HG02870 (cell line): ENCODE results near the gene USP19.
A peak's percentile ranks its signal among the peaks of the same experiment; 100 is the strongest.

Source experiments
- ATAC-seq: cut with Tn5 transposase; IDR thresholded peaks from one replicate; pipeline ENCODE4 v1.9.1; 2021; ENCODE audit warnings: mild to moderate bottlenecking, moderate library complexity; ENCODE audit not compliant: unreplicated experiment

Gene USP19

DNA sequence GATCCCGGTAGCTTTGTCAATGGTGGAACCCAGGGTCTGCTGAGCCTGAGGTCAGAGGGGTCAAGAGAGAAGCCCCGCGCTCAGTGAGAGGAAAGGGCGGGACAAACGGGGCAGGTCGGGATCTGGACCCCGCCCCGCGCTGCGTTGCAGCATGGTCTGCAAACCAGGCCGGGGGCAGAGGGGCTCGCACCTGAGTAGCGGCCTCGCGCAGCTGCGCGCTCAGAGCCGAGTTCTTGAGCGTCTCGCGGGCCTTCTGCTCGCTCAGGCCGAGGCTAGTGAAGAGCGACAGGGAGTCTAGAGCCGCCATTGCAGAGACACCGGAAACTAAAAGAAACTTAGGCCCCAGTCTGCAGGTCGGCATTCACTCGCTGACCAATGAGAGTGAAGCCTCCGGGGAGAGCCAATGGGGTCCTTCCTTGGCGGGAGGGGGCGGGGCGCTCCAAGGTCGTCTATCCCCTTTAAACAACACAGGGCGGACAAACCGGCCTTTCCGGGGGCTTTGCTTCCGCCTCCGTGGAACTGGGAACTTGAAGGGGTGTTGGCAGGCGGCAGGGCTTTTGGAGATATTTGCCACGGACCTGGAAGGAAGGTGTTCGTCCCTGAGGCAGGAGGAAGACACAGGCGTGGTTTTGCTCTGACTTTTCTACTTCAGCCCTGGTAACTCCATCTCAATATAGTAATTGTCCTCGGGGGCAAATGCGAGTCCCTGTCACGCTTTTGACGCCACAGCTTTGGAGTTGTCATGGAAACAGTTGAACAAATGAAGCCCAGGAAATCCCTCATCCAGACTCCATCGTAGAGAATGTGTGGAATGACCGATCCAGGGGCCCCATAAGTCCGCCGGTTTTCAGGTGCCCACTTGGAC lies 16.0 kb downstream of the USP19 start, which contains the start of gene QARS1:
QARS1 (minus strand) TSS at position 331 of the 865 bp plus-strand sequence; CDS start at position 307, 24 bp downstream.
- ATAC-seq = peak; percentile 94

DNA sequence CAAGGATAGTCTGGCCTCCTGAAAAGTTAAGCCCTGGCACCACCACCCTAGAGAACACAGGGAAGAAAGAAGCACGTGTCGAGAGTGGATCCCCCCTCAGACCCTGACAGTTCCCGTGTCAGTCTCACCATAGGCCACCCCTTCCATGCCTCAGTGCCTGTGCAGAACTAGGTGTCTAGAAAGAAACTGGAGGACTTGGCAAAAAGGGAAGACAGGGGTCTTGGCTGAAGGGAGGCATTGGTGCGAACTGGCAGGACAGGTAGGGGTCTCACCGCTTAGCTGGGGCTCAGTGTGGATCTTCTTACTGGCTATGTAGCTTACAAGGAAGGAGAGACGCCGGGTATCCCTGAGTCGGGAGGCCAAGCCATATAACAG lies 16.6 kb downstream of the USP19 start:
- ATAC-seq = no peak

DNA sequence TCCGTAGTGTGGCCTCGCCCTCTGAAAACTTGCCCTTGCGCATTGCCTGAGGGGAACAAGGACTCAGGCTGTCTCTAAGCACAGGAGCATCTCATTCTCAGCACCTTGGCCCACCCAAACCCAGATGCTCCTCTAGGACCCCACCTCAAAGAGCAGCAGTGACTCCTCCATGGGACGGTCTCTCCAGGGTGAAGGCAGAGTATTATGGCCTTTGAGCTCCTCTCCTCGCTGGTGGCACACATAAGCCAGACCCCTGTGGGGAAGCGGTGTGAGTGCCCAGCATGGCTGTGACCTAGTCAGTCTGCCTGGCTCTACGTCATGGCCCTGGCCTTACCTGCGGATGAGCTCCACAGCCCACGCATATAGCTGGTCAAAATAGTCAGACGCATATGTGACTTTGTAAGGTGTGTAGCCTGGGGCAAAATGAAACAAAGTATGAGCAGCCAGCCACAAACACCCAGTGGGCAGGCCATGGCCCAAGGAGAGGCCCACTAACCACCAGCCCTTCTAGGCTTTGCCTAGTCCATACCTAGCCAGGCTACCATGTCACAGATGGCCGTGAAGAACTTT lies 20.5 kb downstream of the USP19 start:
- ATAC-seq = no peak

DNA sequence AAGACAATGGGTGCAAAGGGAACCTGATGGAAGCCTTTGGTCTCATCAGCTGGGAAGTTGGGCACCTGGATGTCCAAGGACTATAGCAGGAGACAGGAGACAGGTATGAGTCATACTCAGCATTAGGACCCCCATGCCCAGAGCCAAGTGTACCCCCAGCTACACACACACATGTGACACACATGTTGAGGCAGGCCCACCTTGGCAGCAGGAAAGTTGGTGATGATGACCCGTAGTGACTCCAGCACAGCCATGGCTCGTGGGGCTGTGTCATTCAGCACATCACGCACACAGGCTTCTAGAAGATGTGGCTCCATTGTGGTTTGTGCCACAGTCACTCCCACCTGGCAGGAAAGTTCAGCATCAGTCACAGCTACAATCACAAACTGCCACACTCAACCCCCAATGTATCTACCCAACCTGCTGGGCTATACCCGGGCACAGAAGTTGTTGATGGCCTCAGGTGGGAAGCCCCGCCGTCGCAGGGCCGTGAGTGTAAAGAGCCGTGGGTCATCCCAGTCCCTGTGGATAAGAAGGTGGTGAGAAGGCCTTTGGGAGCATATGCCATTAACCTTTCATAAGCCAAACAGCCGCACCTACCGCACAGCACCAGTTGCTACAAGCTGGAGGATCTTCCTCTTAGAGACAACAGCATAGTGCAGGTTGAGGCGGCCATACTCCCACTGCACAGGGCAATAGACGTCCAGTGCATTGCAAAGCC lies 21.6 kb downstream of the USP19 start:
- no peak for ATAC-seq

DNA sequence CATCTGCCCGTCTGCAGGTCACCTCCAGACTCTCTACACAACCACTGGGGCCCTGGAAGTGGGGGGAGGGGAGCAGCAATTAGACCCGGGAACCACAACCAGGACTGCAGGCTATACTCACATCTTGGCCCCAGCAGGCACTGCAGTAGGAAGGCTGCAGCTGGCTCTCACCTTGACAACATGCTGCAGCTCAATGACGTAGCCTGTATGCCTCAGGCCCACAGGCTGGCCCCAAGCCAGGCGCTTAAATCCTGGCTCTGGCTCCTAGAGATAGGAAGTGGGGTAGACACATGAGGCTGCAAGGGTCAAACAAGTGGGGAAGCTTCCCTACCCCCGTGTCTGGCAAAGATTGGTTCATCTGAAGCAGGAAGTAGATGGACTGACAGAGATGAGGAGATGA lies 22.2 kb downstream of the USP19 start:
- ATAC-seq = no peak

DNA sequence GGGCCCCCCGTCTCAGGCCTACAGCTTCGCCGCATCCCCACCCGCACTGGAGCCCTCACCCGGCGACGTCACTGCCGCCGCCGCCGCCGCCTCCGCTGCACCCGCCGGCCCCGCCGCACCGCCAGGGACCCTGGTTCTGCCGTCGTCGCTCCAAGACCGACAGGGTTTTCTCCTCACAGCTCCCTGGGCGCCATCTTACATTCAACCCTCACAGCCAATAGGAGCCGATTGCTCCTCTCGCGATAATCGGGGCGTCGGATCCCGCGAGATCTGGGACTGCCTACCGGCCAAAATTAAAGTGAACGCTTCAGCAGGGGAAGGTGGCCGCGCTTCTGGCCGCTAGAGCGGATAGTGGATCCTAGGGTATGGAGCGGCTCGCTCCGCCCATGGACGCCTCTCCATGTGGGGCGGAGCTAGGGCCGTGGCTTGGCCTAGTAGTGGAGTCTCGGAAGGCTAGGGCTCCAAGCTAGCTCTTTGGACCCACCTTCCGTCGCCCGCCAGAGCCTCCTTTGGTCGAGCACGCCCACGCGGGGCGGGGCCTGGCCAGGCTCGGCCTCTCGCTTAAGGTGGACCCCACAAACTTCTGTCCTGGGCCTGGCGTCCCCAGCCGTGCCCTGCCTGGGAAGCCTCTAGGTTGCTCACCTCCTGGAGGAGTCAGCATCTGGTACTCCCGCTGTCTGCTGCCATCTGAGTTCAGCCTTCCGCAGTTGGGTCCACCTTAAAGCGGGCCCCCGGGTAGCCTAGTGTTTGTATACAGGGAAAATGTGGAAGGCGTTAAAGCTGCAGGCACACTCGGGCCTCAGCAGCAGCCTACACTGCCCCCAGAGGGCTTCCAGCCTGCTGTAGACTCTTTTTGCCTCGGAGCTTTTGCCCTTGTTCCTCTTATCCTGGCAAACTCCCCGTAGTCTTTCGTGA lies 26.5 kb downstream of the USP19 start, which contains the start of gene QRICH1:
QRICH1 (minus strand) TSS at position 219 of the 915 bp plus-strand sequence. CDS start 17,054 bp downstream, outside the sequence.
- peak; percentile 79 for ATAC-seq

DNA sequence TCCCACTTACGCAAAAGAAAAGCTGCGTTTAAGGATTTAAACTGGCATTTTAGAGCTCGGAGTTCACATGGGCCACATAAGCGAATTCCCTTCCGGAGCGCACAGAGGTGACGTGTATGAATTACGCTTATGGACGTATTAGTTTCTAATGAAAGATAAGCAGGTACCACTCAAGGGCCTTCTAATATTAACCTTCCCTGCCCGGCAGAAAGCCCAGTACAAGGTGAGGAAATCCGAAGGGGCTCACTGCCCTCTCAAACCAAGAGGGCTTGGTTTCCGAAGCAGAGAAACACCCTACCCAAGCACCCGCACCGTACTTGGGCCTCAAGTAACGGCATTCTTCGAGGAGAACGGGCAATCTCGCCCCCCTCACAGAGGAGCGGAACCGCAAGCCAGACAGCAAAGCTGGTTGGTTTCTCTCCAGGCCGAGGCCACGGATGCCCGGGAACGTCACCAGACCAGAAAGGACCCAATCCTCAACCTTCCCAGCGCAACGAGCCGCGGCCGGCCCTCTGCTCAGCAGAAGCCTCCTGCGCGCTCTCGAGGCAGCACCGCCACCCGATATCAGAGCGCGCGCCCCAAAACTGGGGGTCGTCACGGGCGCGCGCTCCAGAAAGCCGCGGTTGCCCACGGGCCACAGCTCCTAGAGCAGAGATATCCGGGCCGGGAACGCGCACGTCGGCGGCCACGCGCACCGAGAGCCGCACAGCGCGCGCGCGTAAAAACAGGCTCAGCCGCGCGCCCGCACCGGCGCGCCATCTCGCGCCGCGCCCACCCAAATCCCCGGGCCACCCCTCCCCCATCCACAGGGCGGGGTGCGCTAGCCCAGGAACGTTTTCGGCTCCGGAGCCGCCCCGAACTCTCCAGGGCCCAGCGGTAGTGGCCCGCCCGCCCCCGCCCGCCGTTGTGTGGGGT lies 27.4 kb downstream of the USP19 start:
- ATAC-seq = peak; percentile 31

DNA sequence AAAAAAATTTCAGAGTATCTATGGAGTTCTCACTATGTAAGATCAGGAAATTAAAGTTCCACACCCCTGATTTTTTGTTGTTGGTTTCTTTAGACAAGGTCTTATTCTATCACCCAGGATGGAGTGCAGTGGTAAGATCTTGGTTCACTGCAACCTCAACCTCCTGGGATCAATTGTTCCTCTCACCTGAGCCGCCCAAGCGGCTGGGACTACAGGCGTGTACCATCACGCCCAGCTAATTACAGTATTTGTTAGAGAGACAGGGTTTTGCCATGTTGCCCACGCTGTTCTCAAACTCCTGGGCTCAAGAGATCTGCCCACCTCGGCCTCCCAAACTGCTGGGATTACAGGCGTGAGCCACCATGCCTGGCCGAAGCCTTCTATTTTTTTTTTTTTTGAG lies 39.2 kb downstream of the USP19 start:
- no peak for ATAC-seq

DNA sequence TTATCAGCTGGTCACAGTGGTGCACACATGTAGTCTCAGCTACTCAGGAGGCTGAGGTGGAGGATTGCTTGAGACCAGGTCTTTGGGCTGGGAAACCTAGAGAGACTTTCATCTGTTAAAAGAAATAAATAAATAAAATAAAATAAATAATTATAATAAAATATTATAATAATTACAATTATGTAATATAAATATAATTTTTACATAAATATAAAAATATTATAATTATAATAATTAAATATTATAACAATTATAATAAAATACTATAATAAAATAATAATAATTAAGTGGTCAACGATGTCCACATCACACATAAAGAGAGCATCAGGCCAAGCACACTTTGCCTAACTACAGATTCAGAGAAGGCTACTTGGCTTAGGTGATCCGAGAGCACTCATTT lies 41.4 kb downstream of the USP19 start:
- ATAC-seq = no peak

DNA sequence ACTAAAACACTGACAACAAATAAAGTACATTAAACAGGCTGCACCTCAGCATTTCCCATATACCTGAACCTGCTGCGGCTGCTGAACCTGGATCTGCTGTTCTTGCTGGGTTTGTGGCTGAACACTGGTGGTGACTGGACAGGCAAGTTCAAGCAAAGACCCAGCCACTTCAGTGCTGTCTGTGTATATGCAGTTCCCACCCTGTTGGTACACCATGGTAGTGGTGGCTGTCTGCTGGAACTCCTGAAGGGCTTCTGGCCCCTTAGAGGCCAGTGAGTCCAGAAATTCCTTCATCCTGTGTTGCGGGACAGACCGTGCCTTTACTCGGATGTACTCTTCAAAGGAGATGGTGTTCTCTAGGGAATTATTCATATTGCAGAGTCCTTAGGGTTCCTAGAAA lies 44.0 kb downstream of the USP19 start:
- ATAC-seq = no peak

DNA sequence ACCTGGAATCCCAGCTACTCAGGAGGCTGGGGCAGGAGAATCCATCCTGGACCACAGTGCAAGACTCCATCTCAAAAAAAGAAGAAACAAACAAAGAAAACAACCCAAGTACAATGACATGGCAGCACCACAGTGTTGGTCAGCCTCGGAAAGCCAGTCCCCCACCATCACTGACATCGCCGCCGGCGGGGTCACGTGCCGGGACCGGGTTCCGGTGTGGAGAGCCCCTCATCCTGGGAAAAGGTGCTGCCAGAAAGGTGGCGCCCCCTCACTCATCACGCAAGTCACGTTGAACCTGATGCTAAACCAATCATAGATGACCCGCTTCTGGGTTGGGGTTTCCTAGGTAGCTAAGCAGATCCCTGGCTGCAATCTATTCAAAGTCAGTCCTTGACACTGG lies 44.5 kb downstream of the USP19 start:
- no peak for ATAC-seq
